GM18520 (cell line): ENCODE results near the gene PPP1R14D.

Source experiments
- ATAC-seq: cut with Tn5 transposase; IDR thresholded peaks from one replicate; pipeline ENCODE4 v1.9.1; 2021; ENCODE audit not compliant: unreplicated experiment

Gene PPP1R14D

DNA sequence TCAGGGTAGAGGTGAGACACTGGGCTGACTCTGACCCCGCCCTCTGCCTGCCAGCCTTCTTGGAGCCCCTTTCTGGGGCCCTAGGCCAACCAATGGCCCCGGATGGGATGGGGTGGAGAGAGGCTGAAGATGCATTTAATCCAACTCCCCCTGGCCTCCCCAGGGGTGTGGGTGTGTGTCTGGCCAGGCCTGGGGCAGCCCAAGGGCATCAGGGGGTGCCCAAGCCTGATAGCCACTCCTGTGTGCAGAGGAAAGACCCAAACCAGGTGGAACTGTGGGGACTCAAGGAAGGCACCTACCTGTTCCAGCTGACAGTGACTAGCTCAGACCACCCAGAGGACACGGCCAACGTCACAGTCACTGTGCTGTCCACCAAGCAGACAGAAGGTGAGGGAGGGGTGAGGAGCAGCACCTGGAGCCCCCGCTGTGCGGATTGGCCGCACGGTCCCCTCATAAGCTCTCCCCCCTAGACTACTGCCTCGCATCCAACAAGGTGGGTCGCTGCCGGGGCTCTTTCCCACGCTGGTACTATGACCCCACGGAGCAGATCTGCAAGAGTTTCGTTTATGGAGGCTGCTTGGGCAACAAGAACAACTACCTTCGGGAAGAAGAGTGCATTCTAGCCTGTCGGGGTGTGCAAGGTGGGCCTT is 24.9 kb upstream of the PPP1R14D start:
- ATAC-seq: no peak

- ATAC-seq: no peak
Observed at GRCh38 chr15:40852529-40852928, 24.0 kb upstream of the PPP1R14D start.

GRCh38 chr15:40850576-40851112 is 22.1 kb upstream of the PPP1R14D start:
- ATAC-seq: no peak

- ATAC-seq: no peak
Observed at GRCh38 chr15:40847223-40847961, 18.9 kb upstream of the PPP1R14D start.

GRCh38 chr15:40846841-40847222 is 18.3 kb upstream of the PPP1R14D start:
- no peak for ATAC-seq

- ATAC-seq: no peak
Observed at GRCh38 chr15:40845511-40846284, 17.2 kb upstream of the PPP1R14D start.

GRCh38 chr15:40845036-40845435 is 16.5 kb upstream of the PPP1R14D start:
- ATAC-seq: no peak

DNA sequence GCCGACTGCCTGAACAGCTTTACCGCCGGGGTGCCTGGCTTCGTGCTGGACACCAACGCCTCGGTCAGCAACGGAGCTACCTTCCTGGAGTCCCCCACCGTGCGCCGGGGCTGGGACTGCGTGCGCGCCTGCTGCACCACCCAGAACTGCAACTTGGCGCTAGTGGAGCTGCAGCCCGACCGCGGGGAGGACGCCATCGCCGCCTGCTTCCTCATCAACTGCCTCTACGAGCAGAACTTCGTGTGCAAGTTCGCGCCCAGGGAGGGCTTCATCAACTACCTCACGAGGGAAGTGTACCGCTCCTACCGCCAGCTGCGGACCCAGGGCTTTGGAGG is 16.2 kb upstream of the PPP1R14D start:
- ATAC-seq: no peak

DNA sequence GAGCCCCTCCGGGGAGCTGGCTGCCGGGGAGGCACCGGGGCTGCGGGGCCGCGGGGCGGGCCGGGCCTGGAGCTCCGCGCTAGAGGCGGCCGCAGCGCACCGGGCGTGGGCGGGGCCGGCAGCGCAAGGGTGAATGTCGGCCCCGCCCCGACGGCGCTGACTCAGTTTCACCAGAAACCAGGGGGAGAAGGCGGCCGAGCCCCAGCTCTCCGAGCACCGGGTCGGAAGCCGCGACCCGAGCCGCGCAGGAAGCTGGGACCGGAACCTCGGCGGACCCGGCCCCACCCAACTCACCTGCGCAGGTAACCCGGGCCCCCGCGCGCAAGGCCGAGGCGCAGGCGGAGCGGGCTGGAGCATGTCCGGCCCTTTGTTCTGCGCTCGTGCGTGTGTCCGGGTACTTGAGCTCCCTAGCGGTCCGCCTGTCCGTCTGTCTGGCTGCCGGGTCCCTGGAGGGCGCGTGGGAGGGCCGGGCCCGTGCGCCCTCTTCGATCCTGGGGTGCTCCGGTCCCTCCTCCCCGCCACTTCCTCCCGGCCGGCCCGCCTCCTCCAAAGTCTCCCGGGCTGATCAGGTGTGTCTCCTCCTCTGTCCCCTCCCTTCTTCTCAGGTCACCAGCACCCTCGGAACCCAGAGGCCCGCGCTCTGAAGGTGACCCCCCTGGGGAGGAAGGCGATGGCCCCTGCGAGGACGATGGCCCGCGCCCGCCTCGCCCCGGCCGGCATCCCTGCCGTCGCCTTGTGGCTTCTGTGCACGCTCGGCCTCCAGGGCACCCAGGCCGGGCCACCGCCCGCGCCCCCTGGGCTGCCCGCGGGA is 15.6 kb upstream of the PPP1R14D start, which contains the start of gene SPINT1:
TSS of gene SPINT1 (plus strand) at position 164 of the 811 bp plus-strand sequence. CDS start at position 671, 507 bp downstream.
- no peak for ATAC-seq

DNA sequence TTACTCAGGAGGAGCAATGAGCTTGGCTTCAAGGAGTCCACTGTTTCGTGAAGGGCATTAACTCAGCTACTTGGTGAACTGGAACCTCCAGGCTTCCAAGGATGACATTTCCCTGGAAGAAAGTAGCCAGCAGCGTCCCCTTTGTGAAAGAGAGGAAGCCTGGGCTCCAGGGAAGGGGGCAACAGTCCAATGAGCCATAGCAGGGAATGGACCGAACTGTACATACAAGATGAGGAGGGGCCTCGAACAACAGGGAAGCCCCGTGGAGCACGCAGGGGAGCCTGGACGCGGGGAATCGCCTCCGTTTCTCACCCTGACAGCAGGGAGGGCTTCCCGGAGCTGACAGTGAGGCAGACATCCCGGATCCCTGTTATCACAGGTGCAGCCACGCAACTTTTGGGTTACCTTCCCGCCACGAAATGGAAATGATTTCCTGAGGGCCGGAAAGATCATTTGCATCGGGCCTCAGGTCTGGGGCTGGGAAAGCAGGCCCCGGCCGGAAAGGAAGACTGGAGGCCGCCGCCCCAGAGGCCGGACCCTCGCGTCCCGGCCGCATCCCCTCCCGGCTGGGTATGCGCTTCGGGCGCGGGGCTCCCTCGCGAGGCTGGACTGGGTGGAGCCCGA is 14.9 kb upstream of the PPP1R14D start:
- no peak for ATAC-seq

DNA sequence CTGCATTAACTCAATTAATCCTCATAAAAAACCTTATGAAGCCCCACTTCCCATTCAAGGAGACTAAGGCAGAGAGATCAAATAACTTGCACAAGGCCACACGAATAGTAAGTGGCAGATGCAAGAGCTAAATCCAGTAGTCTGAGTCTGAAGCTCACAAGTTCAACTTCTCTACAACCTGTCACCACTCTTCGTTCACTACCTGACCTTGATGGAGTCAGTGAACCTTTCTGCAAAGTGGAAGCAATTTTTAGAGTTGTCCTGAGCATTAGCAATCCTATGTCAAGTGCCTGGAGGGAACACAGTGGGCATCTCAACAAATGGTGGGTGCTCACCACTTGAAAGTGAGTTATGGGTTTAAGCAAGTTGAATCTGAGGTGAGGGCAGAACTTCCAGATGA is 13.2 kb upstream of the PPP1R14D start:
- no peak for ATAC-seq

GRCh38 chr15:40838756-40839155 is 10.2 kb upstream of the PPP1R14D start:
- no peak for ATAC-seq

GRCh38 chr15:40836020-40836419 is 7.5 kb upstream of the PPP1R14D start:
- no peak for ATAC-seq

- ATAC-seq: no peak
Observed at GRCh38 chr15:40832903-40833302, 4.4 kb upstream of the PPP1R14D start.

- no peak for ATAC-seq
Observed at GRCh38 chr15:40831861-40832260, 3.4 kb upstream of the PPP1R14D start.

GRCh38 chr15:40830884-40831283 is 2.4 kb upstream of the PPP1R14D start:
- no peak for ATAC-seq

DNA sequence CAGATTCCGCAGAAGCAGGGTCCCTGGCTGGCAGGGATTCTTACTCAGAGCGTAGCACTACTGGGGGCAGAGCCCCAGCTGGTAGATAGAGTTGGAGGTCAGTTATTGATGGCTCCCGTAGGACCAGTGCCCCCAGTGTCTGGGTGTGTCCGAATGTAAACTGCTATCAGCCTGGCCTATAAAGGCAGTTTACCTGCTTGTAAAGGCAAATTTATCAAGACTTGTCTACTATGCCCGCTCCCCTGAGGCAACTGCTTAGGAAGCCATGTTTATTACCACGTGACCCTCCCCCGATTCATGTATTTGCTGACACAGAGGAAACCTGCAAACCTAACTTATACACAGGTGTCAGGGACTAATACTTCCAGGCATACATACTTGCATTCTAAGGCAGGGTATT is 607 bp upstream of the PPP1R14D start:
- ATAC-seq: no peak

GRCh38 chr15:40826423-40827075 is 2.0 kb downstream of the PPP1R14D start:
- no peak for ATAC-seq

DNA sequence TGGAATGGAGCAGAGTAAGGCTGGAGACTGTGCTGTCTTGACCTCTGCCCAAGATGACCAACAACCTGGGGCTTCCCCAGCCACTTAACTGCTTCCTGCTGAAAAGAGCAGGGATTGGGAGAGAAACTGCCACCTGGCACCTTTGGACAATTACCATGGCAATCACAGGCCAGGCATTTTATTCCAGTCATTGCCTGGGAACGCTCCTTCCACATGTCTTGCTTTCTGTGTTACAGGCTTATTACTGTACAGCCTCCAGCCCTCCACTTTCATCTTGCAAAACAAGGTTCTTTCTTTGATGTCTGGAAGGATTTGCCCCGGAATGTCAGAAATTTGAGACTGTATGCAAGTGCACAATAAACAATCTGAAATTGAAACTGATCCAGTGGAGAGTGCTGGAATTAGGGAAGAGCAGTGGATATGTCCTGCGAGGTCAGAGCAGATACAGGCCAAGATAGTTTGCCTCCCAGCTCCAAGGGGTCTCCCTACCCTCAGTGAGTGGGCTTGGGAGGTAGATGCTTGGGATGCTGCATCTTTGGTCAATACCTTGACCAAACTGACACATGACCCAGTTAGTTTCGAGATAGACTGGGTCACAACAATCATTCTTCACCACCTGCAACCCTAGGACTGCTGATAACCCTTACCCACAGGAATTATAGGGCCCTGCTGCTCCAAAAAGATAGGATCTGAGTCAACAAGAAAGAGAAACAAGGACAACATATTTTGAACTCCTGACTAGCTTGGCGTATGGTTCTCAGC is 2.7 kb downstream of the PPP1R14D start:
- ATAC-seq: no peak
